ENCODE data around the gene RAB4A.
"Not testable (repeated sequence)": the region's sequence is repeated elsewhere in the genome, so short reads cannot be mapped to it uniquely, and the experiment has no call there.

The RAB4A gene

GRCh38 chr1:229300099-229300757, 29.3 kb downstream of the RAB4A start:
- DNase-seq = no peak

GRCh38 chr1:229302740-229303139, 31.8 kb downstream of the RAB4A start:
- no peak for DNase-seq

GRCh38 chr1:229303855-229304254, 32.9 kb downstream of the RAB4A start:
- no peak for DNase-seq

- no peak for DNase-seq
Measured at GRCh38 chr1:229305392-229305791, 34.5 kb downstream of the RAB4A start.

GRCh38 chr1:229309074-229309473, 38.2 kb downstream of the RAB4A start:
- DNase-seq = no peak

GRCh38 chr1:229309684-229310083, 38.8 kb downstream of the RAB4A start:
- DNase-seq = no peak

- no peak for DNase-seq
Measured at GRCh38 chr1:229310833-229311232, 39.9 kb downstream of the RAB4A start.

GRCh38 chr1:229316166-229316565, 45.3 kb downstream of the RAB4A start:
- DNase-seq = no peak

- no peak for DNase-seq
Measured at GRCh38 chr1:229318056-229318455, 47.1 kb downstream of the RAB4A start.

- no peak for DNase-seq
Measured at GRCh38 chr1:229319487-229319886, 48.6 kb downstream of the RAB4A start.

GRCh38 chr1:229323201-229323600, 52.3 kb downstream of the RAB4A start:
- DNase-seq = no peak

- no peak for DNase-seq
Measured at GRCh38 chr1:229323885-229324553, 53.1 kb downstream of the RAB4A start.

- no peak for DNase-seq
Measured at GRCh38 chr1:229325401-229325800, 54.5 kb downstream of the RAB4A start.

GRCh38 chr1:229325853-229326487, 55.1 kb downstream of the RAB4A start:
- no peak for DNase-seq

GRCh38 chr1:229326601-229327000, 55.7 kb downstream of the RAB4A start:
- no peak for DNase-seq

- not testable (repeated sequence) for DNase-seq
Measured at GRCh38 chr1:229327765-229328164, 56.9 kb downstream of the RAB4A start.

GRCh38 chr1:229328598-229329362, 57.9 kb downstream of the RAB4A start:
- no peak for DNase-seq

- DNase-seq = no peak
Measured at GRCh38 chr1:229334269-229334668, 63.4 kb downstream of the RAB4A start.

- DNase-seq = no peak
Measured at GRCh38 chr1:229334716-229335115, 63.8 kb downstream of the RAB4A start.

- DNase-seq = no peak
Measured at GRCh38 chr1:229336345-229336744, 65.4 kb downstream of the RAB4A start.

- no peak for DNase-seq
Measured at GRCh38 chr1:229339086-229339485, 68.2 kb downstream of the RAB4A start.

- DNase-seq = no peak
Measured at GRCh38 chr1:229339520-229339919, 68.6 kb downstream of the RAB4A start.

- DNase-seq = no peak
Measured at GRCh38 chr1:229340496-229340895, 69.6 kb downstream of the RAB4A start.
